NCI-H1417 (cell line): Measurements from ENCODE around the gene CLDN10.

Experiments
- DNase-seq, 3 experiments: peaks; one replicate each; lab custom pipeline; 2025; lab: John Stamatoyannopoulos, UW

CLDN10 gene

GRCh38 chr13:95601216-95601615 is 48.7 kb downstream of the CLDN10 start:
- no peak for DNase-seq

GRCh38 chr13:95601906-95602305 is 49.4 kb downstream of the CLDN10 start:
- DNase-seq, result no peak

DNA sequence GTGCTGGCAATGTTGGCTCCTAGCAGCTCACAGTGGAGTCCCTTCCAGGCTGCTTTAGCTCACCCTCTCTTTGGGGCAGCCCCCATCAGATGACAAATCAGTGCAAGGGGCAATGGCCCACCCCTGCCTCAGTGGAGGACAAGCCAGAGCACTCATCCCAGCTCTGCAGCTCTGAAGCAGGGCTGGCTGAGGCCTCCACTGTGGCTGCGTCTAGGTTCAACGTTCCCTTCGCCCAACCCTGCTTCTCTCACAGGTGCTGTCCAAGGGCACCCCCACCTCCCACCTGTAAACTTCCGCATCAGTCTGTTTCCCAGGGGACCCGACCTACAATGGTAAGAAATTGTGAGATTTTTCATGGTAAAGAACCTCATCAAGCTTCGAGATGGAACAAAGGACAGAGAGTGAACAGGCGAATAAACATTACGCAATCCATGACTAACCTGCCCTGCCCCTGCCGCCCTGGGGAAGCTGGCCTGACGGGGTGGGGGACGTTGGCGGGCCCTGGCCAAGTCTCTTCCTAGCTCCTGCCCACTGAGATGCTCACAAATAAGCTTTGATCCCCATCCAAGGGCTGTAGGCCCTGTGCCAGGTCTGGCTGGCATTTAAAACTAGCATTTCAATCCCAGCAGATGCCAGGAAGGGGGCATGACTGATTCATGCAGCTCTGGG is 51.5 kb downstream of the CLDN10 start:
- DNase-seq, result no peak

DNA sequence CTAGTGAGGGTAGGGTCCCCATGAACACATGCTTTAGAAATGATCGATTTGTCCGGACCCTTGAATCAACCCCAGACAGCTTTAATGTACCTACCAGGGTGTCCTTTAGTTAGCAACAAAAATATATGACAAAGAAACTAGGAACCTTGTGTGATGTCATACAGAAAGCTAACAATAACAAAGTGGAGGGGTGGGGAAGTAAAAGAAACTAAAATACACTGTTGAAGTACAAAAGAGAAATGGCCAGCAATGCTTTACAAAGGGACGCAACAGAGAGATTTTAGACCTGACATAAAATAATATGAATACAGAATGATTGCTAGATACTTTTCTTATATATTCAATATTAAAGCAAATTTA is 52.0 kb downstream of the CLDN10 start:
- no peak for DNase-seq

- DNase-seq, result no peak
Observed at GRCh38 chr13:95605448-95606125, 53.1 kb downstream of the CLDN10 start.

GRCh38 chr13:95607366-95607765 is 54.8 kb downstream of the CLDN10 start:
- DNase-seq, result no peak

DNA sequence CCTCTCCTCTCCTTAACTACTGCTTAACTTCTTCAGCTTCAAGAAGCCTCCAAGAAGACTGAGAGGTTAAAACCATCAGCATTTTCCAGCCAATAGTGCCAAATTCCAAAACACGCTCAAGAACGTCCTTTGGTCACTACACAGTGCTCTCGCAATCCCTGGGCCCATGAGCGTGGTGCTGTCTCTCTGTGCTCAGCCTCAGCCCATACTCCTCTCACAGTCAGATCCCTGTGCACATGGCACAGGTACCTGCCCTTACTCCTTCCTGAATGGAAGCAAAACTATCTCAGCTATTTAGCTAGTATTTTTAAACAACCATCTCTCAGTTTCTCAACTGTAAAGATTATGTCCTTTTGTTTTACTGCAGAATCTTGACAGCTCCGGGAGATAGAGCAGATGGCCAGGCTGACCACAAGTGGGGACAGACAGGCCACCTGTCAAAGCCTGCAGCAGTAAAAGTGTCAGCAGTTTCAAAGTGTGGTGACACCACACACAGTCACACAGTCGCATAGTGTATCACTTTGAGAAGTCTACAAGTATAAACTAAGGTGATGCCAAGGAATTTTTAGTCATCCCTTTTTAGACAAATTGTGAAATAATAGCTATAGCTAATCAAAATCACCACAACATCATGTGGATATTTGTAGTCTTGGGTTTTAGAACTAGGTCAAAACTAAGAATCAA is 56.3 kb downstream of the CLDN10 start:
- DNase-seq, result no peak

DNA sequence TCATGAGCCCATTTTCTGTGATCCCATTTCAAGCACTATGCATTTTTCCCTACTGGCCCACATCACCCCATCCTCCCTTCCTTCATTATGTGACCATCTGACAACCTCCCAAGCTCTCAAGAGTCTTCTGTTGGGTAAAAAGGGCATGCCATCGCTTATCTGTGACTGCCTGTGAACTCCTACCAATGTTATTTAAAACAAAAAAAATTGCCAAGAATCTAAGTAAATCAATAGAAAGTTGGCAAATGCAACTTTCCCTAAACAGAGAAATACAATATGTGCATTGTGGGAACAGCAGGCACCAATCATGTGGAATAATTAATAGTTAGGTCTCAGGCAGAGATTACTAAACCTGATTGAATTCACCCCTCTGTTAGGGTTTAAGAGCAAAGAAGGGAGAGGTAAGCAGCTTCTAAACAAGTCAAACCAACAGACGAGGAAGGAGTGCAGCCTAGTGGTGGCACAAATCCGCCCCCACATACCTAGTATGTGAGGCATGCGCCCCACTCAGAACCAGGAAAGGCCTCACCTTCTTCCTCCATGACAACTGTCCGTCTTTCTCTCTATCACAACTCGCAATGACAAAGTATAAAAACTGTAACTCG is 62.2 kb downstream of the CLDN10 start:
- DNase-seq, result peak in 1 of 3 experiments; percentile 26

DNA sequence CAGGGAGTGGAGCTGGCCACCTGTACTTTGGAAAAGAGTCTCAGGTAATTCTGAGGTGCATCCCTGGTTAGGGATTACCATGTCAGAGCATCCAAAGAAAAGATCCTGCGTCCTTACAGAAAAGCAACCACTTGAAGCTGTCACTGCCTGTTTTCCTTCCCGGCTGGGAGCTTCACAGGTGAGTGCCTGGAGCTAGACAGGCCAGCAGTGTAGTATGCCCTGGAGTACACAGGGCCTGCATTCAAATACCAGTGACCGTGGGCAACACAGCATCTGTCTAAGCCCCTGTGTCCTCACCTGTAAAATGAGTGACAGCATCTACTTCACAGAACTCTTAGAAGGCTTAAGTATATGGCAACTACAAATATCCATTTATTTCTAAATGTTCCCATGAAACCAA is 63.0 kb downstream of the CLDN10 start:
- peak in 1 of 3 experiments; percentile 27 for DNase-seq

DNA sequence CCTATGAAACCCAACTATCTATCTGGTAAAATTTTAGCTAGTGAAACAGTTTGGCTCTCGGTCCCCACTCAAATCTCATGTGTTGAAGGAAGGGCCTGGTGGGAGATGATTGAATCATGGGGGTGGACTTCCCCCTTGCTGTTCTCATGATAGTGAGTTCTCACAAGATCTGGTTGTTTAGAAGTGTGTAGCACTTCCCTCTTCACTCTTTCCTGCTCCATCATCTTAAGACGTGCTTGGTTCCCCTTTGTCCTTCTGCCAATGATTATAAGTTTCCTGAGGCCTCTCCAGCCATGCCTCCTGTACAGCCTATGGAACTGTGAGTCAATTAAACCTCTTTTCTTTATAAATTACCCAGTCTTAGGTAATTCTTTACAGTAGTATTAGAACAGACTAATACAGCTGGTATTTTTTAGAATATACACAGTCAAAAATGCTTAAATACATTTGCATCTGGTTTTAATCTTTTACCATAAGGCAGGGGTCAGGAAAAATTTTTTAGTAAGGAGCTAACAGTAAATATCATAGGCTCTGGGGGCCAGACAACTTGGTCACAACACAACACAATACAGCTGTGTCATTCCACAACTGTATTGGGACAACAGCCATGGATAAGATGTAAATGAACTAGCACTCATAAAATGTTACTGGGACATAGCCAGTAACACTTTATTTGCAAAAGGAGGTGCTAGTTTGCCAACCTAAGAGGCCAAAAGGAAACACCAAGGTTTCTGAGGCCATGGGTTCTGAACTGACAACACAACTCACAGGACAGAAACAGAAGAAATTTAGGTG is 67.7 kb downstream of the CLDN10 start:
- DNase-seq, result no peak

DNA sequence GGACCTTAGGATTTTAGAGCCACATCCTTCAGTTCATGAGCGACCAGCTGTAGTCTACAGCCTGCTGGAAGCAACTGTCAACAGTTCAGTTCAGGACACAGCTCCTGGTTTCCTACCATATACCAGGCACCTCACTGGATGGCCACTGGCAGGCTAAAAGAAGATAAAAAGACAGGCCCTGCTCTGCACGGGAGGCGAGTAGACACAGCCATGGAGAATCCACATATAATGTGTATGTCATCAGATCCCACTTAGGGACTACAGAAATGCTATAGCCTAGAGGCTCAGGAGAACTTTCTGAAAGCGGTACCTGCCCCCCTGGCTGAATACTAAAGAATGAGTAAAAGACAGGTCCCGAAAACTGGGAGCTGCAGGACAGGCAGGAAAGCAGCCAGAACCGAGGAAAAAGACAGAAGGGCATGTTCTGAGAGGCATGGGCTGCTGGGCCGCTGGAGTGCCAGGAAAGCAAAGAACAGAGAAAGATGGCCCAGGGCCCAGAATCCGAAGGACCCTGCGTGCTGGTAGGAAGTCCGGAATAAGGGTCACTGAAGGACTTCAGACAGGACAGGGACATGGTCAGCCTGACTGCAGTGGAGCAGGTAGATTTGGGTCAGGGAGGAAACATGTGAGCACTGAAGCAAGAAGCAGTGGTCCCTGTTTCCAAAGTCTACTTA is 68.4 kb downstream of the CLDN10 start:
- DNase-seq, result no peak

DNA sequence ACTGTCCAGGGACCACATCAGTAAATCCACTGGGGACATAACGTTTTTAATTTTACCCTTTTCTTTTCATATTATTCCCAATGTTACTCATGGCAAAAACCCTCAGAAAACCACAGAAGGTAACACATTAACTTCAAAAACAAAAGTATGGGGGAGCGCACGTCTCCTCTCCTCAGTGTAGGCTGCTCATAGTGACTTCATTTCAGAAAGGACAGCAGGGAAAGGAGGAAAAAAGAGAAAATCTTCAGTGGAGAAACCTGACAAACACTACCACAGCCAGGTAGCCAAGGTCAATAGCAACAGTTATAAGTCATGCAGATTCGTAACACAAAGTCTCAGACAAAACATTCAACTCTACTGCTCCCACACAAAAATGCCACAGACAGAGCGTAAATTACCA is 70.6 kb downstream of the CLDN10 start:
- DNase-seq, result no peak

DNA sequence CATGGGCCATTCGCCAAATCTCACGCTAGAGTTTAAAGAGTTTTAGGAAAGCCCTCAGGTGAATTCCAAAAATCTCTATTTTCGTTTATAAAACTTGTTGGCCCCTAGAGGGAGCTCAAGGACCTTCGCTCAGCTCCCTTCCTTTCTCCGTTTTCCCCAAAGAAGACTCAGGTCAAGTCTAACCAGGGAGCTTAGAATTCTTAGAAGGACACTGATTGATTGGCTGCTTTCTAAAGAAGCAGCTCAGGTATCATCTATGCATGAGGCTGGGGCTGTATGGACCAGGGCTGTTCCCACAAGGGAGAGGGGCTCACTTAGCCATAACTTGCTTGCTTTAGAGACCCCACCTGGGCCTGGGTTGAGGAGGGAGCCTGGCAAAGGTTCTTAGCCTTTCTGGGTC is 71.5 kb downstream of the CLDN10 start:
- DNase-seq, result peak; percentile 24 to 73 (median 53)

DNA sequence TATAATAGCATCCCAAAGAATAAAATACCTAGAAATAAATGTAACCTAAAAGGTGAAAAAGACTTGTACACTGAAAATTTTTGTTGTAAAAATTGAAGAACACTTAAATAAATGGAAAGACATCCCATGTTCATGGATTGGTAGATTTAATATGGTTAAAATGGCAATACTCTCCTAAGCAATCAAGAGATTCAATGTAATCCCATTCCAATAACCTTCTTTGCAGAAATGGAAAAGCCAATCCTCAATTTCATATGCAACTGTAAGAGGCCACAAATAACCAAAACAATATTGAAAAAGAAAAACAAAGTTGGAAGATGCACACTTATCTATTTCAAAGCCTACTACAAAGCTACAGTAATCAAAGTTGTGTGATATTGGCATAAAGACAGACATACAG is 74.2 kb downstream of the CLDN10 start:
- no peak for DNase-seq

DNA sequence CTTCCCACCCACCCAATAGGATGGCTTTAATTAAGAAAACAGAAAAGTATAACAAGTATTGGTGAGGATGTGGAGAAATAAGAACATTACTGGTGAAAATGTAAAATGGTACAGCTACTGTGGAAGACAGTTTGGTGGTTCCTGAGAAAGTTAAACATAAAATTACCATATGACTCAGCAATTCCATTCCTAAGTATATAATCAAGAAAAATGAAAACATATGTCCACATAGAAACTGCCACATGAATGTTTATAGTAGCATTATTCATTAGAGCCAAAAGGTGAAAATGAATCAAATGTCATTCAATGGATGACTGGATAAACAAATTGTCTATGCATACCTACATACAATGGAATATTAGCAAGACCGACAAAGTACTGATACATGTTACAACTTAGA is 75.1 kb downstream of the CLDN10 start:
- DNase-seq, result no peak

GRCh38 chr13:95628488-95628887 is 76.0 kb downstream of the CLDN10 start:
- DNase-seq, result no peak

- DNase-seq, result no peak
Observed at GRCh38 chr13:95629071-95629470, 76.6 kb downstream of the CLDN10 start.
